ENCODE results near the gene CARNS1. TPM values are rescaled to one million over a fixed set of nuclear protein-coding genes. Genes with fewer than 3 reads are reported as not detected.

CARNS1 gene
- total and polyA plus RNA-seq, 4 donors: 8.6 to 38.6 (median 25.7) TPM

GRCh38 chr11:67418476-67419281, 3.2 kb downstream of the CARNS1 start:
- H3K4me3 ChIP-seq (ENCODE audit: low read depth, low read length): no peak overlapping the region
- peaks cover 60% of the 10 kb centered on the region for H3K4me1 ChIP-seq (ENCODE audit: control insufficient read depth, insufficient read depth, low read length)
- peaks cover 8% of the 10 kb centered on the region for H3K27me3 ChIP-seq (ENCODE audit: control insufficient read depth, insufficient read depth, low read length)
- no peaks in the 10 kb centered on the region for H3K9me3 ChIP-seq (ENCODE audit: control insufficient read depth, insufficient read depth, low read length)
- WGBS (ENCODE audit: insufficient coverage): 73% methylated on average over 24 of the region's 26 CpGs
- DNase-seq (ENCODE audit: low read depth in 4 of 6, low spot score in 6 of 6): no peak
- H3K36me3 ChIP-seq (ENCODE audit: control insufficient read depth, insufficient read depth, low read length): peaks cover 18% of the 10 kb centered on the region
- H3K27ac ChIP-seq (ENCODE audit: low read depth, low read length): no peak overlapping the region

GRCh38 chr11:67419325-67420049, 4.0 kb downstream of the CARNS1 start:
- no peak for DNase-seq (ENCODE audit: low read depth in 4 of 6, low spot score in 6 of 6)
- peaks cover 8% of the 10 kb centered on the region for H3K27me3 ChIP-seq (ENCODE audit: control insufficient read depth, insufficient read depth, low read length)
- peaks cover 60% of the 10 kb centered on the region for H3K4me1 ChIP-seq (ENCODE audit: control insufficient read depth, insufficient read depth, low read length)
- H3K27ac ChIP-seq (ENCODE audit: low read depth, low read length): no peak overlapping the region
- peaks cover 26% of the 10 kb centered on the region for H3K36me3 ChIP-seq (ENCODE audit: control insufficient read depth, insufficient read depth, low read length)
- no peak overlapping the region for H3K4me3 ChIP-seq (ENCODE audit: low read depth, low read length)
- 96% methylated on average over 16 of the region's 21 CpGs for WGBS (ENCODE audit: insufficient coverage)
- no peaks in the 10 kb centered on the region for H3K9me3 ChIP-seq (ENCODE audit: control insufficient read depth, insufficient read depth, low read length)

- H3K36me3 ChIP-seq (ENCODE audit: control insufficient read depth, insufficient read depth, low read length): peaks cover 27% of the 10 kb centered on the region
- H3K4me3 ChIP-seq (ENCODE audit: low read depth, low read length): peak overlapping the region; percentile 18
- no peak for DNase-seq (ENCODE audit: low read depth in 4 of 6, low spot score in 6 of 6)
- H3K4me1 ChIP-seq (ENCODE audit: control insufficient read depth, insufficient read depth, low read length): peaks cover 55% of the 10 kb centered on the region
- H3K27ac ChIP-seq (ENCODE audit: low read depth, low read length): no peak overlapping the region
- 41% methylated on average over 15 of the region's 15 CpGs for WGBS (ENCODE audit: insufficient coverage)
- H3K9me3 ChIP-seq (ENCODE audit: control insufficient read depth, insufficient read depth, low read length): no peaks in the 10 kb centered on the region
- H3K27me3 ChIP-seq (ENCODE audit: control insufficient read depth, insufficient read depth, low read length): peaks cover under 1% of the 10 kb centered on the region
Measured at GRCh38 chr11:67420147-67420645, 4.7 kb downstream of the CARNS1 start.

GRCh38 chr11:67420646-67421429, 5.4 kb downstream of the CARNS1 start:
- H3K27me3 ChIP-seq (ENCODE audit: control insufficient read depth, insufficient read depth, low read length): no peaks in the 10 kb centered on the region
- peak overlapping the region; percentile 26 for H3K4me3 ChIP-seq (ENCODE audit: low read depth, low read length)
- DNase-seq (ENCODE audit: low read depth in 4 of 6, low spot score in 6 of 6): peak; percentile 47 to 98 (median 88)
- peaks cover 27% of the 10 kb centered on the region for H3K36me3 ChIP-seq (ENCODE audit: control insufficient read depth, insufficient read depth, low read length)
- H3K27ac ChIP-seq (ENCODE audit: low read depth, low read length): peak overlapping the region; percentile 52
- under 1% methylated on average over 97 of the region's 97 CpGs for WGBS (ENCODE audit: insufficient coverage)
- no peaks in the 10 kb centered on the region for H3K9me3 ChIP-seq (ENCODE audit: control insufficient read depth, insufficient read depth, low read length)
- peaks cover 51% of the 10 kb centered on the region for H3K4me1 ChIP-seq (ENCODE audit: control insufficient read depth, insufficient read depth, low read length)

- no peak for DNase-seq (ENCODE audit: low read depth in 4 of 6, low spot score in 6 of 6)
- H3K4me1 ChIP-seq (ENCODE audit: control insufficient read depth, insufficient read depth, low read length): peaks cover 44% of the 10 kb centered on the region
- no peaks in the 10 kb centered on the region for H3K27me3 ChIP-seq (ENCODE audit: control insufficient read depth, insufficient read depth, low read length)
Measured at GRCh38 chr11:67421430-67422031, 6.1 kb downstream of the CARNS1 start.

GRCh38 chr11:67422891-67423290, 7.4 kb downstream of the CARNS1 start:
- Histone ChIP-seq H3K9me3 (ENCODE audit: control insufficient read depth, insufficient read depth, low read length) (no peaks in the 10 kb centered on the region), H3K27ac (ENCODE audit: low read depth, low read length) (no peak overlapping the region), H3K4me1 (ENCODE audit: control insufficient read depth, insufficient read depth, low read length) (peaks cover 39% of the 10 kb centered on the region), H3K27me3 (ENCODE audit: control insufficient read depth, insufficient read depth, low read length) (no peaks in the 10 kb centered on the region), H3K4me3 (ENCODE audit: low read depth, low read length) (no peak overlapping the region), H3K36me3 (ENCODE audit: control insufficient read depth, insufficient read depth, low read length) (peaks cover 21% of the 10 kb centered on the region)
- no peak for DNase-seq (ENCODE audit: low read depth in 4 of 6, low spot score in 6 of 6)
- 66% methylated on average over 6 of the region's 6 CpGs for WGBS (ENCODE audit: insufficient coverage)

More at GRCh38 chr11:67421430-67422031, 6.1 kb downstream of the CARNS1 start:
- Histone ChIP-seq H3K27ac (ENCODE audit: low read depth, low read length) (peak overlapping the region; percentile 52), H3K36me3 (ENCODE audit: control insufficient read depth, insufficient read depth, low read length) (peaks cover 27% of the 10 kb centered on the region), H3K4me3 (ENCODE audit: low read depth, low read length) (peak overlapping the region; percentile 26), H3K9me3 (ENCODE audit: control insufficient read depth, insufficient read depth, low read length) (no peaks in the 10 kb centered on the region)
- 74% methylated on average over 20 of the region's 22 CpGs for WGBS (ENCODE audit: insufficient coverage)

- Histone ChIP-seq H3K4me3 (ENCODE audit: low read depth, low read length) (no peak overlapping the region), H3K9me3 (ENCODE audit: control insufficient read depth, insufficient read depth, low read length) (no peaks in the 10 kb centered on the region), H3K27me3 (ENCODE audit: control insufficient read depth, insufficient read depth, low read length) (no peaks in the 10 kb centered on the region), H3K27ac (ENCODE audit: low read depth, low read length) (no peak overlapping the region), H3K36me3 (ENCODE audit: control insufficient read depth, insufficient read depth, low read length) (peaks cover 21% of the 10 kb centered on the region), H3K4me1 (ENCODE audit: control insufficient read depth, insufficient read depth, low read length) (peaks cover 35% of the 10 kb centered on the region)
- 91% methylated on average over 13 of the region's 13 CpGs for WGBS (ENCODE audit: insufficient coverage)
- DNase-seq (ENCODE audit: low read depth in 4 of 6, low spot score in 6 of 6): no peak
Measured at GRCh38 chr11:67423466-67423865, 8.0 kb downstream of the CARNS1 start.

- H3K36me3 ChIP-seq (ENCODE audit: control insufficient read depth, insufficient read depth, low read length): peaks cover 18% of the 10 kb centered on the region
- H3K27me3 ChIP-seq (ENCODE audit: control insufficient read depth, insufficient read depth, low read length): no peaks in the 10 kb centered on the region
- WGBS (ENCODE audit: insufficient coverage): 81% methylated on average over 34 of the region's 34 CpGs
- DNase-seq (ENCODE audit: low read depth in 4 of 6, low spot score in 6 of 6): no peak
- H3K27ac ChIP-seq (ENCODE audit: low read depth, low read length): no peak overlapping the region
- peaks cover 34% of the 10 kb centered on the region for H3K4me1 ChIP-seq (ENCODE audit: control insufficient read depth, insufficient read depth, low read length)
- H3K4me3 ChIP-seq (ENCODE audit: low read depth, low read length): no peak overlapping the region
- H3K9me3 ChIP-seq (ENCODE audit: control insufficient read depth, insufficient read depth, low read length): no peaks in the 10 kb centered on the region
Measured at GRCh38 chr11:67423891-67424613, 8.6 kb downstream of the CARNS1 start.
